Measurements from ENCODE around the gene AHCY.
"Not testable (repeated sequence)": the region's sequence is repeated elsewhere in the genome, so short reads cannot be mapped to it uniquely, and the experiment has no call there.

Gene AHCY

GRCh38 chr20:34269996-34270627, 33.0 kb downstream of the AHCY start:
- peaks cover 4% of the 10 kb centered on the region; the same call in 1 of the 2 replicates for H3K27me3 ChIP-seq (ENCODE audit: control insufficient read depth, insufficient read depth, low read length)
- H3K4me1 ChIP-seq (ENCODE audit: control insufficient read depth, insufficient read depth, low read length): no peaks in the 10 kb centered on the region
- peaks cover 15% of the 10 kb centered on the region for H3K36me3 ChIP-seq (ENCODE audit: control insufficient read depth, insufficient read depth, low read length)
- H3K9me3 ChIP-seq (ENCODE audit: control insufficient read depth, insufficient read depth, low read length): no peaks in the 10 kb centered on the region
- no peak overlapping the region for H3K4me3 ChIP-seq (ENCODE audit: low read depth, low read length)
- H3K27ac ChIP-seq (ENCODE audit: low read depth, low read length): no peak overlapping the region
- no peak overlapping the region for H3K9ac ChIP-seq (ENCODE audit: low read depth, low read length)

DNA sequence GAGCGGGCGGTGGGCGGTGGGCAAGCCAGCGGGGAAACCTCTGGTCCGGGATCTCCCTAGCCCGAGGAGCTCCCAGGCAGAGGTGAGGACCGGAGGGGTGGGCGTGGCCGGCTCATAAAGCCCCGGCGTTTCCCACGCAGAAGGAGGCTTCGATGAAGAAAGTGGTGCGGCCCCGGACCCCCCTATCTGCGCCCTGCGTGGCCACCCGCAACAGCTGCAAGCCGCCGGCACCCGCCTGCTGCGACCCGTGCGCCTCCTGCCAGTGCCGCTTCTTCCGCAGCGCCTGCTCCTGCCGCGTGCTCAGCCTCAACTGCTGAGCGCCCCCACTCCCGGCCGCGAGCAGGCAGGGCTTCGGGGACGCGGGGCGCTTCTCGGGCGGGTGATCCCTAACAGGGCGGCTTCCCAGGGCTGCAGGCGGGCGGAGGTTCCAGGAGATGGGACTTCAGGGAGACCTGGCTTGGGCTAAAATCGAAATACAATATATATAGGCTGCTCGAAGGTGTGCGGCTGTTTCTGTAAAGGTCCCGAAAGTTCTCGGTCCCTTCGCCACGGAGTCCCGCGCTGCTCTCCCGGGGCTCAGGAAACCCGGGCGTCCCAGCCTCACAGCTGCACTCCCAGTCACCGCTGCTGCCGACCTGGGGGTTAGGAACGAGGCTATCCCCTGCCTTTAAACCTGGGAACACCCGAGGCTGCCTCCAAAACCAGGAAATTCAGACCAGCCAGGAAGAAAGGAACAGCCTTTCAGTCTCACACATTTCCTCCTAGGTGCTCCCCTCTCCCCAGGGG, 34.1 kb downstream of the AHCY start:
- no peak overlapping the region for H3K27ac ChIP-seq (ENCODE audit: low read depth, low read length)
- H3K4me1 ChIP-seq (ENCODE audit: control insufficient read depth, insufficient read depth, low read length): no peaks in the 10 kb centered on the region
- peak overlapping the region; percentile 56 for H3K4me3 ChIP-seq (ENCODE audit: low read depth, low read length)
- peaks cover 6% of the 10 kb centered on the region for H3K36me3 ChIP-seq (ENCODE audit: control insufficient read depth, insufficient read depth, low read length)
- no peaks in the 10 kb centered on the region for H3K9me3 ChIP-seq (ENCODE audit: control insufficient read depth, insufficient read depth, low read length)
- peak overlapping the region; percentile 53 for H3K9ac ChIP-seq (ENCODE audit: low read depth, low read length)
- H3K27me3 ChIP-seq (ENCODE audit: control insufficient read depth, insufficient read depth, low read length): peaks cover 4% of the 10 kb centered on the region; the same call in 1 of the 2 replicates

DNA sequence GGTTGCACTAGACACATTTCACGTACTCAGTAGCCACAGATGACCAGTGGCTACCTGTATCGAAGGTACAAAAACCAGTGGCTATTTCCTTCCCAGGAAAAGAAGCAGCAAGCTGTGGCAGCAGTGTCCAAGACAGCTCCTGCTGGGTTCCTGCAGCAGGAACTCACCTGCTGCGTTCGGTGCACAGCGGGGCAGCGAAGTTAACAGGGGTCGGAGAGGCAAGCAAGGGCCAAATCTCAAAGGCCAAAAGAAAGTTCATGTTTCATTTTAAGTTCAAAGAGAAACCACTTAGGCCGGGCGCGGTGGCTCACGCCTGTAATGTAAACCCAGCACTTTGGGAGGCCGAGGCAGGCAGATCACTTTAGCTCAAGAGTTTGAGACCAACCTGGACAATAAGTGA, 35.0 kb downstream of the AHCY start:
- H3K9me3 ChIP-seq (ENCODE audit: control insufficient read depth, insufficient read depth, low read length): no peaks in the 10 kb centered on the region
- no peak overlapping the region for H3K4me3 ChIP-seq (ENCODE audit: low read depth, low read length)
- H3K9ac ChIP-seq (ENCODE audit: low read depth, low read length): no peak overlapping the region
- no peaks in the 10 kb centered on the region; the same call in 1 of the 2 replicates for H3K36me3 ChIP-seq (ENCODE audit: control insufficient read depth, insufficient read depth, low read length)
- H3K4me1 ChIP-seq (ENCODE audit: control insufficient read depth, insufficient read depth, low read length): no peaks in the 10 kb centered on the region
- peaks cover 4% of the 10 kb centered on the region; the same call in 1 of the 2 replicates for H3K27me3 ChIP-seq (ENCODE audit: control insufficient read depth, insufficient read depth, low read length)
- H3K27ac ChIP-seq (ENCODE audit: low read depth, low read length): no peak overlapping the region

DNA sequence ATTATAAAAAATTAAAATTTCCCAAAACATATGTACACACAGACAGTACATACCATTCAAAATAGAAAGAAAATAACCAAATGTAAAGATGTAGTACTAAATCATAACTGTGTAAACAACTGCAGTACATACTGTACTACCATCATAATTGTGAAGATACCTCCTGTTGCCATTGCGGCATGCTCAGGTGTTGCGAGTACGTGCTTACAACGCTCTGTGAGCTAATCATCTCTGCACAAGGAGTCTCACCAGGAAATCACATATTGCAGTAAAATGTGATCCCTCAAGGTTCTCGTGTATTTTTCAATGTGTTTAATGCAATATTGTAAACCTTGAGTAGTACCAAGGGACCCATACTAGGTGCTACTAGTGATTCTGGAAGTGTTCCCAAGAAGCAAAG, 39.0 kb downstream of the AHCY start:
- Histone ChIP-seq H3K27me3 (ENCODE audit: control insufficient read depth, insufficient read depth, low read length) (peaks cover 4% of the 10 kb centered on the region; the same call in 1 of the 2 replicates), H3K9ac (ENCODE audit: low read depth, low read length) (no peak overlapping the region), H3K36me3 (ENCODE audit: control insufficient read depth, insufficient read depth, low read length) (no peaks in the 10 kb centered on the region), H3K9me3 (ENCODE audit: control insufficient read depth, insufficient read depth, low read length) (no peaks in the 10 kb centered on the region), H3K4me1 (ENCODE audit: control insufficient read depth, insufficient read depth, low read length) (no peaks in the 10 kb centered on the region), H3K27ac (ENCODE audit: low read depth, low read length) (no peak overlapping the region), H3K4me3 (ENCODE audit: low read depth, low read length) (no peak overlapping the region)

DNA sequence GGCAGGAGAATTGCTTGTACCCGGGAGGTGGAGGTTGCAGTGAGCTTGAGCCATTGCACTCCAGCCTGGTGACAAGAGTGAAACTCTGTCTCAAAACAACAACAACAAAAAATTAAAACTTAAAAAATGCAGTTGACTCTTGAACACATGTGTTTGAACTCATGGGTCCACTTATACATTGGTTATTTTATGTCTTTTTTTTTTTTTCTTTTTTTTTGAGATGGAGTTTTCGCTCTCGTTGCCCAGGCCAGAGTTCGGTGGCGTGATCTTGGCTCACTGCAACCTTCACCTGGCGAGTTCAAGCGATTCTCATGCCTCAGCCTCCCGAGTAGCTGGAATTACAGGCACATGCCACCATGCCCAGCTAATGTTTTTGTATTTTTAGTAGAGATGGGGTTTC, 39.7 kb downstream of the AHCY start:
- H3K27ac ChIP-seq (ENCODE audit: low read depth, low read length); H3K27me3 ChIP-seq (ENCODE audit: control insufficient read depth, insufficient read depth, low read length); H3K4me1 ChIP-seq (ENCODE audit: control insufficient read depth, insufficient read depth, low read length); H3K4me3 ChIP-seq (ENCODE audit: low read depth, low read length); H3K9me3 ChIP-seq (ENCODE audit: control insufficient read depth, insufficient read depth, low read length); H3K36me3 ChIP-seq (ENCODE audit: control insufficient read depth, insufficient read depth, low read length); H3K9ac ChIP-seq (ENCODE audit: low read depth, low read length): not testable (repeated sequence)

GRCh38 chr20:34262488-34263288, 40.5 kb downstream of the AHCY start:
- Histone ChIP-seq H3K4me1 (ENCODE audit: control insufficient read depth, insufficient read depth, low read length) (no peaks in the 10 kb centered on the region), H3K4me3 (ENCODE audit: low read depth, low read length) (no peak overlapping the region), H3K9me3 (ENCODE audit: control insufficient read depth, insufficient read depth, low read length) (no peaks in the 10 kb centered on the region), H3K27ac (ENCODE audit: low read depth, low read length) (no peak overlapping the region), H3K36me3 (ENCODE audit: control insufficient read depth, insufficient read depth, low read length) (no peaks in the 10 kb centered on the region), H3K9ac (ENCODE audit: low read depth, low read length) (no peak overlapping the region), H3K27me3 (ENCODE audit: control insufficient read depth, insufficient read depth, low read length) (no peaks in the 10 kb centered on the region)

DNA sequence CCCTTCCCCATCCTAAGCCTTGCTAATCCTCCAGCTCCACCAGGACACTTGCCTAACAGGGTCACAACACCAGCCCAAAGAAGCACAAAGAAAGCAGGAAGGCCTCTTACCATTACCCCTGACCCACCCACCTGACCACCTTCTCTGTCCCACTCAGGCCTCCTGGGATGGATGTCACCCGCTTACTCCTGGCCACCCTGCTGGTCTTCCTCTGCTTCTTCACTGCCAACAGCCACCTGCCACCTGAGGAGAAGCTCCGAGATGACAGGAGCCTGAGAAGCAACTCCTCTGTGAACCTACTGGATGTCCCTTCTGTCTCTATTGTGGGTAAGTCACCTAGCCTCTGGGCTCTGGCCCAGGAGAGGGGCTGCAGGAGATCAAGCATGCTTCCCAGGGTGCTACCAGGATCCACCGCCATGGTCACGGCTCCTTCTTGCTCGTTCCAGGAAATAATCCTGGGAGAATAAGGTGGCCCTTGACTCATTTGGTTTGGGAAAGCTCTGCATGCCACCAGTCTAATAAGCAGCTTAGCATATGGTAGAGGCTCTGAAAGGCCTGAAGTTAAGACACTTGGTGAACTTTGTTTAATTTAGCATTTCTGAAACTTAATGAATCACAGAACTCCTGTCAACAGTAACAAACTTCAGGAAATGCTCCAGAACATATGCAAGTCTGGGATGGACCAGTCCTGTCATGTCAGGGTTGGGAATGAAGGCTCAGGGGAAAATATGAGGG, 42.8 kb downstream of the AHCY start:
- Histone ChIP-seq H3K36me3 (ENCODE audit: control insufficient read depth, insufficient read depth, low read length) (no peaks in the 10 kb centered on the region), H3K4me1 (ENCODE audit: control insufficient read depth, insufficient read depth, low read length) (no peaks in the 10 kb centered on the region; the same call in 1 of the 2 replicates), H3K4me3 (ENCODE audit: low read depth, low read length) (no peak overlapping the region), H3K27me3 (ENCODE audit: control insufficient read depth, insufficient read depth, low read length) (no peaks in the 10 kb centered on the region), H3K9me3 (ENCODE audit: control insufficient read depth, insufficient read depth, low read length) (no peaks in the 10 kb centered on the region), H3K27ac (ENCODE audit: low read depth, low read length) (no peak overlapping the region), H3K9ac (ENCODE audit: low read depth, low read length) (no peak overlapping the region)

DNA sequence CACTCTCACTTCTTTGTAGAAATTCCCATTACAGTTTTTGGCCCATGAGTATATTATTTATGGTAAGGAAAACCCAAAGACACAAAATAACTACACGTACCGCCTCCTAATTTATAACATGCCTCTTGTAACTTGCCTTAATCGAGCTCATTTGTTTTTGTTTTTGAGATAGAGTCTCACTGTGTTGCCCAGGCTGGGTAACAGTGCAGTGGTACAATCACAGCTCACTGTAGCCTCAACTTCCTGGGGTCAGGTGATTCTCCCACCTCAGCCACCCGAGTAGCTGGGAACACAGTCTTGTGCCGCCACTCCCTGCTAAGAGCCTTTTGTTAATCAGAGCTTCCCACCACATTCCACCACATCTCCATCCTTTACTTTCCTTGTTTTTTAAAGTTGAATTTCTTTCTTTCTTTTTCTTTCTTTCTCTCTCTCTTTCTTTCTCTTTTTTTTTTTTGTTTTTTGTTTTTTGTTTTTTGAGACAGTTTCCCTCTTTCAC, 46.5 kb downstream of the AHCY start:
- no peak overlapping the region for H3K27ac ChIP-seq (ENCODE audit: low read depth, low read length)
- no peaks in the 10 kb centered on the region for H3K27me3 ChIP-seq (ENCODE audit: control insufficient read depth, insufficient read depth, low read length)
- H3K9me3 ChIP-seq (ENCODE audit: control insufficient read depth, insufficient read depth, low read length): no peaks in the 10 kb centered on the region
- H3K36me3 ChIP-seq (ENCODE audit: control insufficient read depth, insufficient read depth, low read length): no peaks in the 10 kb centered on the region
- H3K9ac ChIP-seq (ENCODE audit: low read depth, low read length): no peak overlapping the region
- H3K4me3 ChIP-seq (ENCODE audit: low read depth, low read length): no peak overlapping the region
- no peaks in the 10 kb centered on the region; the same call in 1 of the 2 replicates for H3K4me1 ChIP-seq (ENCODE audit: control insufficient read depth, insufficient read depth, low read length)

DNA sequence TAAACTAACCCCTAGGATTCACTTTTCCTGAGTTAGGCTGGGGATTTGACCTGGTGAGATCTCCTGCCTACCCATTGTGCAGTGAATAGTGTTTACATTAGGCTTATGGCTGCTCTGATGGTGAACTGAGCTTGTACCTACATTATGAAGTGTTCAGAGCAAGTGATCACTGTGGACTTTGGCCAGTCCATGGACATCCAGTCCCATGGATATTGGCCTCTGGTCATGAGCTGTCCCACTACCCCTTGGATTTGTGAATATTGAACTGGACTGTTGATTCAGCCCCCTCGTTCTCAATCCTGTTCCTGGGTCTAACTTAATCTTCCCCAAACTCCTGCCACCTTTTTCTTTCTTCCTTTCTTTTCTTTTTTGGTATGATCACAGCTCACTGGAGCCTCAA, 48.2 kb downstream of the AHCY start:
- H3K4me3 ChIP-seq (ENCODE audit: low read depth, low read length): no peak overlapping the region
- no peak overlapping the region for H3K9ac ChIP-seq (ENCODE audit: low read depth, low read length)
- H3K27ac ChIP-seq (ENCODE audit: low read depth, low read length): no peak overlapping the region
- H3K4me1 ChIP-seq (ENCODE audit: control insufficient read depth, insufficient read depth, low read length): no peaks in the 10 kb centered on the region; the same call in 1 of the 2 replicates
- H3K27me3 ChIP-seq (ENCODE audit: control insufficient read depth, insufficient read depth, low read length): no peaks in the 10 kb centered on the region
- H3K9me3 ChIP-seq (ENCODE audit: control insufficient read depth, insufficient read depth, low read length): no peaks in the 10 kb centered on the region
- no peaks in the 10 kb centered on the region for H3K36me3 ChIP-seq (ENCODE audit: control insufficient read depth, insufficient read depth, low read length)

DNA sequence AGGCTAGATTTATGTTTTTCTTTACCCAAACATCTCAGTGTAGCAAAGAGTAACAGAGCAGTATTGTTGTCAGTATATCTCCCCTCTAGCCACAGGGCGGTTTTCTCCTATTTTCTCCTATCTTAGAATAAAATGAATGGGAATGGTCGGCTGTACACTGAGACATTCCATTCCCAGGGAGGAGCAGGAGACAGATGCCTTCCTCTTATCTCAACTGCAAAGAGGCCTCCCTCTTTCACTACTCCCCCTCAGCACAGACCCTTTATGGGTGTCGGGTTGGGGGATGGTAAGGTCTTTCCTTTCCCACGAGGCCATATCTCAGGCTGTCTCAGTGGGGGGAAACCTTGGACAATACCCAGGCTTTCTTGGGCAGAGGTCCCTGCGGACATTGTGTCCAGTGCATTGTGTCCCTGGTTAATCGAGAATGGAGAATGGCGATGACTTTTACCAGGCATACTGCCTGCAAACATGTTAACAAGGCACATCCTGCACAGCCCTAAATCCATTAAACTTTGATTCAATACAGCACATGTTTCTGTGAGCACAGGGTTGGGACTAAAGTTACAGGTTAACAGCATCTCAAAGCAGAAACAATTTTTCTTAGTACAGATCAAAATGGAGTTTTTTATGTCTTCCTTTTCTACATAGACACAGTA, 50.6 kb downstream of the AHCY start:
- H3K4me1 ChIP-seq (ENCODE audit: control insufficient read depth, insufficient read depth, low read length): not testable (repeated sequence)

More for the DNA sequence above, 50.6 kb downstream of the AHCY start:
- H3K27ac ChIP-seq (ENCODE audit: low read depth, low read length); H3K4me3 ChIP-seq (ENCODE audit: low read depth, low read length); H3K9ac ChIP-seq (ENCODE audit: low read depth, low read length); H3K36me3 ChIP-seq (ENCODE audit: control insufficient read depth, insufficient read depth, low read length); H3K27me3 ChIP-seq (ENCODE audit: control insufficient read depth, insufficient read depth, low read length); H3K9me3 ChIP-seq (ENCODE audit: control insufficient read depth, insufficient read depth, low read length): not testable (repeated sequence)

Measured in HUES48 (cell line).